Measurements from ENCODE around the gene MAP3K6. TPM values are rescaled to one million over a fixed set of nuclear protein-coding genes. Genes with fewer than 3 reads are reported as not detected.

The MAP3K6 gene
- total and polyA plus RNA-seq, 2 of the 13 experiments (the other 11 are each of a cell fraction or from before 2014, with no cell fraction given): 2.7 to 3.2 TPM

DNA sequence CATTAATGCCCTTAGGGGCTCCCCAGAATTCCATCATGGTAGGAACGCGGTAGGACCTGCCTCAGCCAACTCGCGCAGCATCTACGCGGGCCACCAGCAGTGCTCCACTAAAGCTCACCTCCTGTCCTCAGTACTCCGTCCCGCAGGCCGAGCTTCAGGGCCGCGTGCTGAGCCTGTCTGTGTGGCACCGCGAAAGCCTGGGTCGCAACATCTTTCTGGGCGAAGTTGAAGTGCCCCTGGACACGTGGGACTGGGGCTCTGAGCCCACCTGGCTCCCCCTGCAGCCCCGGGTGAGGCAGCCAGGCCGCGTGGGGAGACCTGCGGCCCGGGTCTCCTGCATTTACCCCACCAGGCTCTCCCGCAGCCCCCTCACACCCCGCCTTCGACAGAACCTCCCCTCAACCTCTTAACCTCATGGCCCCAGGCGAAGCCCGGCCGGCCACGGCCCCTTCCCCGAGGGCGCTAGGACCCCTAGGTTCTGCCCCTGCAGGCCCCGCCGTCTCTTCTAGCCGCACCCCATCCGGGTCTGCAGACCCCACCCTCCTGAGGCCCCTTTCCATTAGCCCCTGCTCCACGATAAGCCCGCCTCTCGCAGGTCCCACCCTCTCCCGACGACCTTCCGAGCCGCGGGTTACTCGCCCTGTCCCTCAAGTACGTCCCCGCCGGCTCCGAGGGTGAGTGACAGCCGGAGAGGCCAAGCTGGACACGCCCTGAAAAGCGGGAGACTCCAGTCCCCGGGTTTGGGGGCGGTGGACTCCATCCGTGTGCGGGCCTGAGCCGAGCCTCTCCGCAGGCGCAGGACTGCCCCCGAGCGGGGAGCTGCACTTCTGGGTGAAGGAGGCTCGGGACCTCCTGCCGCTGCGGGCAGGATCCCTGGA lies 15.9 kb downstream of the MAP3K6 start (continued):
- TF ChIP-seq, protein P1, sequence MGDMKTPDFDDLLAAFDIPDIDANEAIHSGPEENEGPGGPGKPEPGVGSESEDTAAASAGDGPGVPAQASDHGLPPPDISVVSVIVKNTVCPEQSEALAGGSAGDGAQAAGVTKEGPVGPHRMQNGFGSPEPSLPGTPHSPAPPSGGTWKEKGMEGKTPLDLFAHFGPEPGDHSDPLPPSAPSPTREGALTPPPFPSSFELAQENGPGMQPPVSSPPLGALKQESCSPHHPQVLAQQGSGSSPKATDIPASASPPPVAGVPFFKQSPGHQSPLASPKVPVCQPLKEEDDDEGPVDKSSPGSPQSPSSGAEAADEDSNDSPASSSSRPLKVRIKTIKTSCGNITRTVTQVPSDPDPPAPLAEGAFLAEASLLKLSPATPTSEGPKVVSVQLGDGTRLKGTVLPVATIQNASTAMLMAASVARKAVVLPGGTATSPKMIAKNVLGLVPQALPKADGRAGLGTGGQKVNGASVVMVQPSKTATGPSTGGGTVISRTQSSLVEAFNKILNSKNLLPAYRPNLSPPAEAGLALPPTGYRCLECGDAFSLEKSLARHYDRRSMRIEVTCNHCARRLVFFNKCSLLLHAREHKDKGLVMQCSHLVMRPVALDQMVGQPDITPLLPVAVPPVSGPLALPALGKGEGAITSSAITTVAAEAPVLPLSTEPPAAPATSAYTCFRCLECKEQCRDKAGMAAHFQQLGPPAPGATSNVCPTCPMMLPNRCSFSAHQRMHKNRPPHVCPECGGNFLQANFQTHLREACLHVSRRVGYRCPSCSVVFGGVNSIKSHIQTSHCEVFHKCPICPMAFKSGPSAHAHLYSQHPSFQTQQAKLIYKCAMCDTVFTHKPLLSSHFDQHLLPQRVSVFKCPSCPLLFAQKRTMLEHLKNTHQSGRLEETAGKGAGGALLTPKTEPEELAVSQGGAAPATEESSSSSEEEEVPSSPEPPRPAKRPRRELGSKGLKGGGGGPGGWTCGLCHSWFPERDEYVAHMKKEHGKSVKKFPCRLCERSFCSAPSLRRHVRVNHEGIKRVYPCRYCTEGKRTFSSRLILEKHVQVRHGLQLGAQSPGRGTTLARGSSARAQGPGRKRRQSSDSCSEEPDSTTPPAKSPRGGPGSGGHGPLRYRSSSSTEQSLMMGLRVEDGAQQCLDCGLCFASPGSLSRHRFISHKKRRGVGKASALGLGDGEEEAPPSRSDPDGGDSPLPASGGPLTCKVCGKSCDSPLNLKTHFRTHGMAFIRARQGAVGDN (CRISPR knock-in tag; IDR thresholded peaks at IDR 0.05): peak; percentile 75
- TF ChIP-seq ZBTB7B (CRISPR knock-in tag; IDR thresholded peaks at IDR 0.05): 0 out of 2 replicates have a peak, but pooled peaks have one; percentile 24
- 0 out of 2 replicates have a peak, but pooled peaks have one; percentile 41 for TF ChIP-seq RAD21 (CRISPR knock-in tag; IDR thresholded peaks at IDR 0.05)
- TF ChIP-seq ZNF607 (CRISPR knock-in tag; IDR thresholded peaks at IDR 0.05; ENCODE audit: borderline replicate concordance): 0 out of 2 replicates have a peak, but pooled peaks have one; percentile 39
- 0 out of 2 replicates have a peak, but pooled peaks have one; percentile 42 for TF ChIP-seq ZNF547 (CRISPR knock-in tag; IDR thresholded peaks at IDR 0.05)
- TF ChIP-seq KLF12 (CRISPR knock-in tag; IDR thresholded peaks at IDR 0.05; ENCODE audit: borderline replicate concordance): peak; percentile 42; the same call in 1 of the 2 replicates
- peak; percentile 22 for TF ChIP-seq HNRNPK (IDR thresholded peaks at IDR 0.05; ENCODE audit: low read depth, low read length, poor library complexity, severe bottlenecking)
- peak; percentile 71 for TF ChIP-seq XRCC5 (optimal IDR thresholded peaks at IDR 0.05; ENCODE audit: low read length)
- TF ChIP-seq, protein P2, sequence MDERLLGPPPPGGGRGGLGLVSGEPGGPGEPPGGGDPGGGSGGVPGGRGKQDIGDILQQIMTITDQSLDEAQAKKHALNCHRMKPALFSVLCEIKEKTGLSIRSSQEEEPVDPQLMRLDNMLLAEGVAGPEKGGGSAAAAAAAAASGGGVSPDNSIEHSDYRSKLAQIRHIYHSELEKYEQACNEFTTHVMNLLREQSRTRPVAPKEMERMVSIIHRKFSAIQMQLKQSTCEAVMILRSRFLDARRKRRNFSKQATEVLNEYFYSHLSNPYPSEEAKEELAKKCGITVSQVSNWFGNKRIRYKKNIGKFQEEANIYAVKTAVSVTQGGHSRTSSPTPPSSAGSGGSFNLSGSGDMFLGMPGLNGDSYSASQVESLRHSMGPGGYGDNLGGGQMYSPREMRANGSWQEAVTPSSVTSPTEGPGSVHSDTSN (CRISPR knock-in tag; IDR thresholded peaks at IDR 0.05): peak; percentile 87
- TF ChIP-seq, protein P3, sequence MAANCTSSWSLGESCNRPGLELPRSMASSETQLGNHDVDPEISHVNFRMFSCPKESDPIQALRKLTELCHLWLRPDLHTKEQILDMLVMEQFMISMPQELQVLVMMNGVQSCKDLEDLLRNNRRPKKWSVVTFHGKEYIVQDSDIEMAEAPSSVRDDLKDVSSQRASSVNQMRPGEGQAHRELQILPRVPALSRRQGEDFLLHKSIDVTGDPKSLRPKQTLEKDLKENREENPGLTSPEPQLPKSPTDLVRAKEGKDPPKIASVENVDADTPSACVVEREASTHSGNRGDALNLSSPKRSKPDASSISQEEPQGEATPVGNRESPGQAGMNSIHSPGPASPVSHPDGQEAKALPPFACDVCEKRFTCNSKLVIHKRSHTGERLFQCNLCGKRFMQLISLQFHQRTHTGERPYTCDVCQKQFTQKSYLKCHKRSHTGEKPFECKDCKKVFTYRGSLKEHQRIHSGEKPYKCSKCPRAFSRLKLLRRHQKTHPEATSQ (CRISPR knock-in tag; IDR thresholded peaks at IDR 0.05; ENCODE audit: borderline replicate concordance): no peak
- TF ChIP-seq ATAD3A (CRISPR knock-in tag; IDR thresholded peaks at IDR 0.05): no peak
- 0 out of 2 replicates have a peak, but pooled peaks have one; percentile 42 for TF ChIP-seq ZNF777 (CRISPR knock-in tag; IDR thresholded peaks at IDR 0.05)
- no peak for TF ChIP-seq IKZF1 (IDR thresholded peaks at IDR 0.05)
- TF ChIP-seq PRPF4 (IDR thresholded peaks at IDR 0.05; ENCODE audit: low read depth, low read length, poor library complexity, severe bottlenecking): peak; percentile 22
- TF ChIP-seq ZNF160 (CRISPR knock-in tag; IDR thresholded peaks at IDR 0.05): no peak
- 0 out of 2 replicates have a peak, but pooled peaks have one; percentile 28 for TF ChIP-seq STAG1 (CRISPR knock-in tag; IDR thresholded peaks at IDR 0.05)
- TF ChIP-seq, protein P4, sequence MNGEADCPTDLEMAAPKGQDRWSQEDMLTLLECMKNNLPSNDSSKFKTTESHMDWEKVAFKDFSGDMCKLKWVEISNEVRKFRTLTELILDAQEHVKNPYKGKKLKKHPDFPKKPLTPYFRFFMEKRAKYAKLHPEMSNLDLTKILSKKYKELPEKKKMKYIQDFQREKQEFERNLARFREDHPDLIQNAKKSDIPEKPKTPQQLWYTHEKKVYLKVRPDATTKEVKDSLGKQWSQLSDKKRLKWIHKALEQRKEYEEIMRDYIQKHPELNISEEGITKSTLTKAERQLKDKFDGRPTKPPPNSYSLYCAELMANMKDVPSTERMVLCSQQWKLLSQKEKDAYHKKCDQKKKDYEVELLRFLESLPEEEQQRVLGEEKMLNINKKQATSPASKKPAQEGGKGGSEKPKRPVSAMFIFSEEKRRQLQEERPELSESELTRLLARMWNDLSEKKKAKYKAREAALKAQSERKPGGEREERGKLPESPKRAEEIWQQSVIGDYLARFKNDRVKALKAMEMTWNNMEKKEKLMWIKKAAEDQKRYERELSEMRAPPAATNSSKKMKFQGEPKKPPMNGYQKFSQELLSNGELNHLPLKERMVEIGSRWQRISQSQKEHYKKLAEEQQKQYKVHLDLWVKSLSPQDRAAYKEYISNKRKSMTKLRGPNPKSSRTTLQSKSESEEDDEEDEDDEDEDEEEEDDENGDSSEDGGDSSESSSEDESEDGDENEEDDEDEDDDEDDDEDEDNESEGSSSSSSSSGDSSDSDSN (CRISPR knock-in tag; IDR thresholded peaks at IDR 0.05): peak; percentile 52; the same call in 1 of the 2 replicates
- TF ChIP-seq, protein P5, sequence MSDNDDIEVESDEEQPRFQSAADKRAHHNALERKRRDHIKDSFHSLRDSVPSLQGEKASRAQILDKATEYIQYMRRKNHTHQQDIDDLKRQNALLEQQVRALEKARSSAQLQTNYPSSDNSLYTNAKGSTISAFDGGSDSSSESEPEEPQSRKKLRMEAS (IDR thresholded peaks at IDR 0.05): peak; percentile 39
- no peak for TF ChIP-seq NFE2L2 (IDR thresholded peaks at IDR 0.05; ENCODE audit: low read length)
- 0 out of 2 replicates have a peak, but pooled peaks have one; percentile 17 for TF ChIP-seq ZNF629 (CRISPR knock-in tag; conservative IDR thresholded peaks at IDR 0.05)
